Measurements from ENCODE around the gene P4HA3. TPM values are rescaled to one million over a fixed set of nuclear protein-coding genes. Genes with fewer than 3 reads are reported as not detected.

Gene P4HA3
- total RNA-seq, 1 donor from 2014 or later: not detected

DNA sequence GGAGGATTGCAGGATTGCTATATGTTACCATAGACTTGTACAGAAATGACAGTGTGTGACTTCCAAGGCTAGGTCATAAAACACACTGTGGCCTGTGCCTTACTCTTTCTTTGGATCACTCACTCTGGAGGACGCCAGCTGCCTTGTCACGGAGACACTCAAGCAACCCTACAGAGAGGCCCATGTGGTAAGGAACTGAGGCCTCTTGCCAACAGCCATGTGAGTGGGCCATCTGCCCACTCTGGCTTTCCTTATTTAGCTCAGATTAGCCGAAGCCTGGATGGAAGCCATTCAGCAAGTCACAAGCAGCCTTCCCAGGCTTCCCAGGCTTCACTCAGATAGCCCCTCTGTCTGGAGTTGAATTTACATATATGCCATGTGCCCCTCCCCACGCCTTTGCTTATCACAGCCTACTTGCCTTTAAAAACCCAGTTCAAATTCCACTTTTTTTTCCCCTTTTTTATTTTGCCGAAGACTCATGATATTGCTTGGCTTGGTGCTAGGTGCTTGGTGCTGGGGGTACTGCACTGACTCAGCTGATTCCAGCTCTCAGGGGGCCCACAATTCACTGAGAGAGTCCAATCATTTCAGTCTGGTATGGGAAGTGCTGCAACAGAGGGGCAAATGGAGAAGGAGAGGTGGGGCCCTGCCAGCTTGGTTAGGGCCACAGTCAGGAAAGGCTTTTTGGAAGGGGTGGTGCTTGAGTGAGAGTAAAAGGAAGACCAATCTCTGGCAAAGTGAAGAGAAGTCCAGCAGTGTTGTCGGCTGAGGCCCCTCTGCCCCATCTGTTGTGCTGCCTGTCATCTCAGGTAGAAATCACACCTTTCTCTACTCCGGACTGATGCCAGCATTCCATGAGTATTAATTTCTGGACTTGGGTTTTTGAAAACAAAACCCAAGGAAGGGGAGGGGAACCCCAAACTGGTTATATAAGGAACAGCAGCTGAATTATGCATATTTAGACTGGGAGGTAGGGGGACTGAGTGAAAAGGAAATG, 14.5 kb upstream of the P4HA3 start:
- H3K27me3 Mint-ChIP-seq: peaks cover 10% of the 10 kb centered on the region
- H3K4me3 Mint-ChIP-seq: no peak overlapping the region
- no peak overlapping the region for H3K27ac Mint-ChIP-seq
- DNase-seq: no peak
- intact Hi-C loops (cut with micrococcal nuclease): no loop called here
- H3K9me3 Mint-ChIP-seq: no peaks in the 10 kb centered on the region
- no peaks in the 10 kb centered on the region for H3K36me3 Mint-ChIP-seq (ENCODE audit: low read depth)
- H3K4me1 Mint-ChIP-seq: no peaks in the 10 kb centered on the region

DNA sequence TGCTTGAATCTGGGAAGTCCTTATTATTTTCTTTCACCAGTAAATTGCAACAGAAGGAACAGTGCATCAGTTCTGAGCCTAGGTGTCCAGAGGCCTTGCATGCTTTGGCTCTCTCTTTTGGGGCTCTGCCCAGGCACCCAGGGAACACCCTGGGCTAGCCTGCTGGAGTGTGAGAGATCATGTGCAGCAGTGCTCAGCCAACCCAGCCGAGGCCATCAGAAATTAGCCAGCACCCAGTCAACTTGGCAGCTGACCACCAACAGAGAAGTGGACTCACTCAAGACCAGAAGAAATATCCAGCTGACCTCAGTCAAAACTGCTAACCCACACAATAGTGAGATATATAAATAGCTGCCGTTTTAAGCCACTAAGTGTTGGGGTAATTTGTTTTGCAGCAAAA, 11.2 kb upstream of the P4HA3 start:
- no peak overlapping the region for H3K27ac Mint-ChIP-seq
- H3K4me3 Mint-ChIP-seq: no peak overlapping the region
- H3K9me3 Mint-ChIP-seq: peaks cover 4% of the 10 kb centered on the region
- peaks cover 2% of the 10 kb centered on the region for H3K4me1 Mint-ChIP-seq
- no peaks in the 10 kb centered on the region for H3K36me3 Mint-ChIP-seq (ENCODE audit: low read depth)
- intact Hi-C loops (cut with micrococcal nuclease): loop anchor here (5.0 kb wide), 1 partner anchor 65 kb away; no protein-coding TSS in a partner anchor
- H3K27me3 Mint-ChIP-seq: peaks cover 17% of the 10 kb centered on the region
- no peak for DNase-seq

DNA sequence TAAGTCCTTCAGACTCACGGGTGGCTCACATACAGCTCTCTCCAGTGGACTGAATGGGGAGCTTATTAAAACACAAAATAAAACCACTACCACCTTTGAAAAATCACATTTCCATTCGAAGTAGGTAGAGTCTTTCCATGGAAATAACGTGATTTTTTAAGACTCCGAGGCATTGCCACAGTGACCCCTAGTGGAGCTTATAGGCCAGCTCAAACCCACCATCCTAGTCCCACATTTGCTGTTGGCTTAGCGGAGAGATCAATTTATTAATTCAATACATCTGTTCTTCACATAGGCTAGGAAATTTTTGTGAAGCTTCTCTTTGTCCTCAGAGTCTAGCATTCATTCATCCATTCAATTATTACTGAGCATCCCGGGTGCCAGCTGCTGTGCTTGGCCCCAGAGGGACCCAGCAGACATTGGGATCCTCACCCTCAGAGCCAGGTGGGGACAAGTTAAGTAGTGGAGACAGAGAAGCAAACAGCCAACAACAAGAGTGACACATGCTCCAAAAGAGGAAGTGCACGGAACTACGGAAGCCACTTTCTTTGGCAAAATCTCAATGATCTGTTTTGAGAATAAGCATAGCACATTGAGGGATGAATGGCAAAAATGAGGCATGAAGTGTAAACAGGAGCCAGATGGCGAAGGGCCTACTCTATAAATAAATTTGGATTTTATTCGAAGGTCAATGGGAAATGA, 10.2 kb upstream of the P4HA3 start:
- intact Hi-C loops (cut with micrococcal nuclease): loop anchor here (2.0 to 5.0 kb wide), 2 partner anchors 64 to 357 kb away; no protein-coding TSS in a partner anchor
- Mint-ChIP-seq H3K9me3 (peaks cover 14% of the 10 kb centered on the region), H3K36me3 (ENCODE audit: low read depth) (peaks cover 3% of the 10 kb centered on the region), H3K4me1 (peaks cover 2% of the 10 kb centered on the region), H3K4me3 (no peak overlapping the region), H3K27ac (no peak overlapping the region), H3K27me3 (peaks cover 23% of the 10 kb centered on the region)
- DNase-seq: peak; percentile 71

DNA sequence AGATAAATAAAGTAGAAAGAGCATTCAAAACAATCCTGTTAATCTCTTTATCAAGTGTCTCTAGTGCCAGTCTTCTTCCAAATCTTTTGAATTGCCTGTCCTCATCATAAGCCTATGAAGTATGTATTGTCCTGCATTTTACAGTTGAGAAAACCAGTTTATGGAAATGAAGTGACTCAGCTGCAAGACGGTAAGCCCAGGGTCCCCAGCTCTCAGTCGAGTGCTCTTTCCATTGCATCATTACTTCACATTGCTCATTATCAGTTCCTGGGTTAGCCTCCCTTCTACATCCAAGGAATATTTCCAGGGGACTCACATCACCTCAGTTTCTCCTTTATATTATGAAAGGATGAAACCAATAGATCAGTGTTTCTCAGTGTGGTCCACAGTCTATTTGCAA, 9.1 kb upstream of the P4HA3 start:
- intact Hi-C loops (cut with micrococcal nuclease): loop anchor here (2.0 to 5.0 kb wide), 2 partner anchors 63 to 356 kb away; no protein-coding TSS in a partner anchor
- no peak overlapping the region for H3K4me3 Mint-ChIP-seq
- peaks cover 2% of the 10 kb centered on the region for H3K4me1 Mint-ChIP-seq
- no peak for DNase-seq
- H3K27me3 Mint-ChIP-seq: peaks cover 23% of the 10 kb centered on the region
- H3K27ac Mint-ChIP-seq: no peak overlapping the region
- peaks cover 16% of the 10 kb centered on the region for H3K9me3 Mint-ChIP-seq
- peaks cover 3% of the 10 kb centered on the region for H3K36me3 Mint-ChIP-seq (ENCODE audit: low read depth)

DNA sequence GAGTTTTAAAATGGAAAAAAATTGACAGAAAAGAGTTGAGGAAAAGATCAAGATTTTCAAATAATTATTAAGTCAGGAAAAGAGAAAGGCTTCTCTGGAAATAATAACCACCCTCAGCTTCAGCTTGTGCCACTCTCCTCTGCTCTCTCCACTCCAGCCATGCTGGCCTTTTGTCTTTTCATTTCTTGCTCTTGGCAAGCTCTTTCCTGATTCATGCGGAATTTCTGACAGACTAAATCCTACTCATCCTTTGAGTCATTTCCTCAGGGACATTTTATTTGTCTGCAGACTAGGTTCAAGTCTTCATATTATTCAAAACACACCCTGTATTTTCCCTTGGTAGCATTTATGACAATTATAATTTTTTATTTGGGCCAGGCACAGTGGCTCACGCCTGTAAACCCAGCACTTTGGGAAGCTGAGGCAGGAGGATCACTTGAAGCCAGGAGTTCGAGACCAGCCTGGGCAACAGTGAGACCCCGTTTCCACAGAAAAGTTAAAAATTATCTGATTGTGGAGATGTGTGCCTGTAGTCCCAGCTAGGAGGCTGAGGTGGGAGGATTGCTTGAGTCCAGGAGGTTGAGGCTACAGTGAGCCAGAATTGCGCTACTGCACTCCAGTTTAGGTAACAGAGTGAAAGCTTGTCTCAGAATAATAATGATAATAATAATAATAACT, 7.8 kb upstream of the P4HA3 start:
- peaks cover 2% of the 10 kb centered on the region for H3K4me1 Mint-ChIP-seq
- no peak overlapping the region for H3K27ac Mint-ChIP-seq
- intact Hi-C loops (cut with micrococcal nuclease): no loop called here
- peaks cover 25% of the 10 kb centered on the region for H3K27me3 Mint-ChIP-seq
- peaks cover 16% of the 10 kb centered on the region for H3K9me3 Mint-ChIP-seq
- no peak overlapping the region for H3K4me3 Mint-ChIP-seq
- H3K36me3 Mint-ChIP-seq (ENCODE audit: low read depth): peaks cover 3% of the 10 kb centered on the region
- DNase-seq: no peak

DNA sequence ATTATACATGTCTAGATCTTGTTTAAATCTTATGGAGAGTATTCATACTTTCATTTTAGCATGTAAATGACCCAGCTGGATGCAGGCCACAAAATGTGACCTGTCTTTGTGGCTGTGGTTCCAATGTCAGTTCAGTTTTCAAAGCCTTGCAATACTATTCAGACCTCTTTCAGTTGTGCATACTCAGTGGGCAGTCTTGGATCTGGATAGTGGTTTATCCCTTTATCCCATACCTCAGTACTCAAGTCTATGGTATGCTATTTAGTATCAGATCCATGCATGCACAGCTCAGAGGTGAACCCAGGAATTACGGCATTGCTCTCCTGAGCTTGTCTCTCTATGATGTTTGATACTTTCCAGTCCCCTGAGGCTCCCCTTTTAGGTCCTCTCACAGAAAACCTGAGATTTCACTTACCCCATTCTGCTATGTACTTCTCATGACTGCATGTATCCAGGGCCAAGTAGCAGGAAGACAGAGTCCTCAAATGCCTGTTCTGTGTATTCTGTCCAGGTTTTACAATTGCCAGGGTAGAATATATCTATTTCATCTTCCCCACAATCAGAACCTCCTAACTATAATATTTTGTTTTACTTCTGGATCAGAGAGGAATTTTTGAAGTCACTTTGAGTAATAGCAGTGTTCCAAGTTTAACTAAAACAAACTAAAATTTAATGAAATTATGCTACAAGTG, 6.9 kb upstream of the P4HA3 start:
- Mint-ChIP-seq H3K36me3 (ENCODE audit: low read depth) (peaks cover 3% of the 10 kb centered on the region), H3K27ac (no peak overlapping the region), H3K4me3 (no peak overlapping the region), H3K9me3 (peaks cover 16% of the 10 kb centered on the region), H3K4me1 (peaks cover 2% of the 10 kb centered on the region), H3K27me3 (peaks cover 25% of the 10 kb centered on the region)
- intact Hi-C loops (cut with micrococcal nuclease): no loop called here
- peak; percentile 44 for DNase-seq

DNA sequence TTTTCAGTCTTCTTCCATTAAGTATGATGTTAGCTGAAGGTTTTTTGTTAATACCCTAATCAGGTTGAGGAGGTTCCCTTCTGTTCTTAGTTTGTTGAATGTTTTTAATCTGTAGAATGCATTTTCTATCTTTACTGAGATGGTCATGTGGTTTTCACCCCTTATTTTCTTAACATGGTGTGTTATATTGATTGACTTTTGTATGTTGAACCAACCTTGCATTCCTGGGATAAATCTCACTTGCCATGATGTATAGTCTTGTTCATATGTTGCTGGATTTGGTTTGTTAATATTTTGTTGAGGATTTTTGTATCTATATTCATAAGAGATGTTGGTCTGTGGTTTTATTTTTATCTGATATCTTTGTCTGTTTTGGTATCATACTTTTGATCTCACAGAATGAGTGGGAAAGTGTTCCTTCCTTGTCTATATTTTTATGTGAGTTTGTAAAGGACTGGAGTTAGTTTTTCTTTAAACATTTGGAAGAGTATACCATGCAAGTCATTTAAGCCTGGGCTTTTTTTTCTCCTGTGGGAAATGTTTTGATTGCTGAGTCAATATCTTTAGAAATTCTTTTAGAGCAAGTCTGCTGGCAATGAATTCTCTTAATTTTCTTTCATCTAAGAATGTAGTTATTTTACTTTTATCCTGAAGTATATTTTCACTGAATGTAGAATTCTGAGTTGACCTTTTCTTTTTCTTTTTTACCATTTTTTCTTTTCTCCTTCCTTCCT, 5.5 kb upstream of the P4HA3 start:
- no peak for DNase-seq
- Mint-ChIP-seq H3K4me3 (no peak overlapping the region), H3K27me3 (peaks cover 24% of the 10 kb centered on the region), H3K36me3 (ENCODE audit: low read depth) (peaks cover 3% of the 10 kb centered on the region), H3K4me1 (peaks cover 2% of the 10 kb centered on the region), H3K9me3 (peaks cover 16% of the 10 kb centered on the region), H3K27ac (no peak overlapping the region)
- intact Hi-C loops (cut with micrococcal nuclease): no loop called here

DNA sequence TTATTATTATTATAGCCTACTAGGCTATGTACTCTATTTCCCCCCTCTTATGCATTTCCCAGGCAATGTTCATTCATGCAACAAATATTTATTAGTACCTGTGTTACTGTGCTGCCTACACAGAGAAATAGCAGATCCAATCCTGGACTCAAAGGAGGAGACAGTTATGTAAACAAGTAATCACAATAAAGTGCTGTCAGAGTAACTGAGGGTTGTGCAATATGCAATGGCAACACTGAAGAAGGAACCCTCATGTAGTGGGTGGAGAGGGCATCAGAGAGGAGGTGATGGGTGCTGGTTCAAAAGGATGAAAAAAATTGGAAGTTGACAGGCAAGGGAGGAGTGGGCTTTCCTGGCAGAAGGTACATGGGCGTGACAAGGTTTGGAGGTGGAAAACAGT, 886 bp upstream of the P4HA3 start:
- peaks cover under 1% of the 10 kb centered on the region for H3K36me3 Mint-ChIP-seq (ENCODE audit: low read depth)
- H3K27ac Mint-ChIP-seq: no peak overlapping the region
- peaks cover 9% of the 10 kb centered on the region for H3K9me3 Mint-ChIP-seq
- H3K4me1 Mint-ChIP-seq: peaks cover 3% of the 10 kb centered on the region
- peaks cover 40% of the 10 kb centered on the region for H3K27me3 Mint-ChIP-seq
- no peak overlapping the region for H3K4me3 Mint-ChIP-seq
- intact Hi-C loops (cut with micrococcal nuclease): no loop called here
- no peak for DNase-seq

DNA sequence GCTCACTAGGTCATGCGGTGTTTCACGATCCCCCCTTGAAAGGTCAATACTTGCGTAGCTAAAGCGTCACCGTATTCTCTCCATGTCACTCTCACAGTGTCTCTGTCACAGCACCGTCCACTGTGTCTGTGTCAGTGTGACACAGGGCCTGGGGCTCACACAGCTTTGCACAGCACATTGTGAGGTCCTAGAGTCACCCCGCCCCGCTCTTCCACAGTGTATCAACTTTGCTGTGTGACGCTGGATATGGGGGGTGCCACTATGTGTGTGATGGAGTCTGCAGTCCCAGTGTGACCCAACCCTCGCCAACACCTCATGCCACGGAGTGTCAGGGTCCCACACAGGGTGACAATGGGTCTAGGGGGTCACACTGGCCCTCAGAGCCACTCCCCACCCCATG, 583 bp downstream of the P4HA3 start:
- Mint-ChIP-seq H3K9me3 (no peaks in the 10 kb centered on the region), H3K4me1 (peaks cover 3% of the 10 kb centered on the region), H3K4me3 (peak overlapping the region; percentile 76), H3K27me3 (peaks cover 43% of the 10 kb centered on the region), H3K27ac (no peak overlapping the region), H3K36me3 (ENCODE audit: low read depth) (no peaks in the 10 kb centered on the region)
- intact Hi-C loops (cut with micrococcal nuclease): no loop called here
- no peak for DNase-seq

DNA sequence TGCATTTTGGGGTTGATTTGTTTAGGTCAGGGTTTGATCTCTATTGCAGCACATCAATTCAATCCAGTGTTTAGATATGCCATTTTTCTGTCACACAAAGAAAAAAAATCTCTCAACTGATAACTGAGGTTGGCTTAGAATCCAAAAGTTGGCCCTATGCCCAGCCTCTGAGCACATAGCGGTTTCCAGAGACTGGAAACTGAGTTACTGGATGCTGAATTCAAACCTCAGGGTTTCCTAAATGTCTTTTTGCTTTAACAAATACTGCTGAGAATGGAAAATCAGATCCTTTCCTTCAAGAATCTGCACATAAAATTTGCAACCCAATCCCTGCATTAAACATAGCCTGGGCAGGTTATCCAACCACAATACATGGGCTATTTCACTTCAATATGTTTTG, 4.0 kb downstream of the P4HA3 start:
- Mint-ChIP-seq H3K9me3 (no peaks in the 10 kb centered on the region), H3K27me3 (peaks cover 47% of the 10 kb centered on the region)
- intact Hi-C loops (cut with micrococcal nuclease): no loop called here

DNA sequence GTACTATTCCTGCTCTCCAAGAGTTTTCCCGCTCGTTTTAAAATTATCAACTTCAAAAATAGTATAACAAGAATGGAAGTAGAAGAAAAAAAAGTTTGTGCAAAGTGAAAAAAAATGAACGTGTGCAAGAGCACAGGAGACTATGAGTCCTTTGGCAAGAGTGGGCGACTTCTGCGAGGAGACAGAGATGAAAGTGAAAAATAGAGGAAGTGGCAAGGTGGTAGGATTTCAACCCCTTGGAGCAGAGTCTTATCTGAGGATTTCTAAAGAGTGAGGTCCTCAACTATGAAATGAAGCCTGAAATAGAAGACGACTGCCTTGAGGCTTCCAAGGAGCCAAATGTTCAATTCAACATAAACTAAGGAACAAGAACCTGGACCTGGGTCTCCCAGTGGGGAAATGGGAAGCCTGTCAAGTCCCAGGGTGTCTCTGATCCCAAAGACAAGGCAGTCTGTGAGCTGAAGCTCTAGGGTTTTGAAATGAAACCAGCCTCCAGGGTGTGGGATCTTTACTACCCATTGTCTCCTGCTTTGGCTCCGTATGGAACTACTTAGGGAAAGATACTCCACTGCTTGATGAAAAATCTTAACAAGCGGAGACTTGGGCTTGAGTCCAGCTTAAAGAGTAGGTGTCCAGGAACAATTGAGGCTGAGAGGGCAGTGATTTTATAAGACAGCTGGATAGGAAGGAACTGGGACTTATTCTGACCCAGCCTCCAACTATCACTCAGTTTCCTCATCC, 4.8 kb downstream of the P4HA3 start:
- peaks cover 40% of the 10 kb centered on the region for H3K27me3 Mint-ChIP-seq
- no peak overlapping the region for H3K4me3 Mint-ChIP-seq
- no peak overlapping the region for H3K27ac Mint-ChIP-seq
- intact Hi-C loops (cut with micrococcal nuclease): no loop called here
- no peaks in the 10 kb centered on the region for H3K9me3 Mint-ChIP-seq
- no peak for DNase-seq
- H3K4me1 Mint-ChIP-seq: peaks cover 3% of the 10 kb centered on the region
- H3K36me3 Mint-ChIP-seq (ENCODE audit: low read depth): no peaks in the 10 kb centered on the region

More for the DNA sequence above, 4.0 kb downstream of the P4HA3 start:
- no peak for DNase-seq
- Mint-ChIP-seq H3K27ac (no peak overlapping the region), H3K4me1 (peaks cover 3% of the 10 kb centered on the region), H3K4me3 (no peak overlapping the region), H3K36me3 (ENCODE audit: low read depth) (no peaks in the 10 kb centered on the region)

DNA sequence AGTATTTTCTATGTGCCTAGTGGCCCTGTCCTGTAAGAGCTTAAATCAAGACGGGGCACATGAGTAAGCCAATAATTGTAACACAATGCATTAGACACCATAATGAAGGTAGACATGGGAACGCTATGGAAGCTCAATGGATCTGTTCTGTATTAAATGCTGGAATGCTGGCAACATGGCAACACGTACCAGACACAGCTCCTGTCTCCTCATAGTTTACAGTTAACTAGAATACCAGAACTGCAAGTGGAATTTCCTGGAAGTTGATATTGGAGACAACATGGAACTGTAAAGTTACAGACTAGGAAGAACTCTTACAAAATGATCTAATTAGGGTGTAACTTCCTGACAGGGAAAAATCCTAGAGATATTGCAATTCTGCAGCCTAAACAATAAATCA, 12.4 kb downstream of the P4HA3 start:
- intact Hi-C loops (cut with micrococcal nuclease): no loop called here
- DNase-seq: no peak
- no peaks in the 10 kb centered on the region for H3K9me3 Mint-ChIP-seq
- peaks cover 9% of the 10 kb centered on the region for H3K27me3 Mint-ChIP-seq
- H3K36me3 Mint-ChIP-seq (ENCODE audit: low read depth): no peaks in the 10 kb centered on the region
- H3K4me3 Mint-ChIP-seq: no peak overlapping the region
- peaks cover 5% of the 10 kb centered on the region for H3K4me1 Mint-ChIP-seq
- no peak overlapping the region for H3K27ac Mint-ChIP-seq
